ENCODE data around the gene PANK4.

GRCh38 chr1:2471159-2471471, 55.3 kb downstream of the PANK4 start:
- TF ChIP-seq, protein P1, sequence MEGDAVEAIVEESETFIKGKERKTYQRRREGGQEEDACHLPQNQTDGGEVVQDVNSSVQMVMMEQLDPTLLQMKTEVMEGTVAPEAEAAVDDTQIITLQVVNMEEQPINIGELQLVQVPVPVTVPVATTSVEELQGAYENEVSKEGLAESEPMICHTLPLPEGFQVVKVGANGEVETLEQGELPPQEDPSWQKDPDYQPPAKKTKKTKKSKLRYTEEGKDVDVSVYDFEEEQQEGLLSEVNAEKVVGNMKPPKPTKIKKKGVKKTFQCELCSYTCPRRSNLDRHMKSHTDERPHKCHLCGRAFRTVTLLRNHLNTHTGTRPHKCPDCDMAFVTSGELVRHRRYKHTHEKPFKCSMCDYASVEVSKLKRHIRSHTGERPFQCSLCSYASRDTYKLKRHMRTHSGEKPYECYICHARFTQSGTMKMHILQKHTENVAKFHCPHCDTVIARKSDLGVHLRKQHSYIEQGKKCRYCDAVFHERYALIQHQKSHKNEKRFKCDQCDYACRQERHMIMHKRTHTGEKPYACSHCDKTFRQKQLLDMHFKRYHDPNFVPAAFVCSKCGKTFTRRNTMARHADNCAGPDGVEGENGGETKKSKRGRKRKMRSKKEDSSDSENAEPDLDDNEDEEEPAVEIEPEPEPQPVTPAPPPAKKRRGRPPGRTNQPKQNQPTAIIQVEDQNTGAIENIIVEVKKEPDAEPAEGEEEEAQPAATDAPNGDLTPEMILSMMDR (IDR thresholded peaks at IDR 0.05): no peak
- no peak for TF ChIP-seq POLR2A (IDR thresholded peaks at IDR 0.05)

Measured in thyroid gland (tissue), 4 donors.